ENCODE results near the gene RAD51B.

DNA sequence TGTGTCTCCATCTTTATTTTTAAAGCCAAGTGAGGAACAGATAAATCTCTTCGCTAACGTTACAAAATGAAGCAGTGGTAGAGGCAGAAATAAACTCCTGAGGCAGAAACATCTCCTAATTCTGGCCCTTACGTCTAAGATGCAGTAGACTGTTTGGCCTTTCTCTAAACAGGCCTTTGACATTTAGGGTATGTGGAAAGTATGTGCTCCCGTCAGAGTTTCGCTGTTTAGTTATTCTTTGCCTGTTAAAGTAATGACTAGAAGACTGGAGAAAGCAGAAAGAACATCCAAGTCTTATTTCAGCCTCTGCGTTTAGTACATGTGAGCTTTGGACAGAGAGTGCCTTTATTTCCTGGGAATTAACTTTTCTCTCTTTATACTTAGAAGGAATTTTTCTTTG lies 216.6 kb downstream of the RAD51B start:
- TF ChIP-seq, protein P1, sequence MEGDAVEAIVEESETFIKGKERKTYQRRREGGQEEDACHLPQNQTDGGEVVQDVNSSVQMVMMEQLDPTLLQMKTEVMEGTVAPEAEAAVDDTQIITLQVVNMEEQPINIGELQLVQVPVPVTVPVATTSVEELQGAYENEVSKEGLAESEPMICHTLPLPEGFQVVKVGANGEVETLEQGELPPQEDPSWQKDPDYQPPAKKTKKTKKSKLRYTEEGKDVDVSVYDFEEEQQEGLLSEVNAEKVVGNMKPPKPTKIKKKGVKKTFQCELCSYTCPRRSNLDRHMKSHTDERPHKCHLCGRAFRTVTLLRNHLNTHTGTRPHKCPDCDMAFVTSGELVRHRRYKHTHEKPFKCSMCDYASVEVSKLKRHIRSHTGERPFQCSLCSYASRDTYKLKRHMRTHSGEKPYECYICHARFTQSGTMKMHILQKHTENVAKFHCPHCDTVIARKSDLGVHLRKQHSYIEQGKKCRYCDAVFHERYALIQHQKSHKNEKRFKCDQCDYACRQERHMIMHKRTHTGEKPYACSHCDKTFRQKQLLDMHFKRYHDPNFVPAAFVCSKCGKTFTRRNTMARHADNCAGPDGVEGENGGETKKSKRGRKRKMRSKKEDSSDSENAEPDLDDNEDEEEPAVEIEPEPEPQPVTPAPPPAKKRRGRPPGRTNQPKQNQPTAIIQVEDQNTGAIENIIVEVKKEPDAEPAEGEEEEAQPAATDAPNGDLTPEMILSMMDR (IDR thresholded peaks at IDR 0.05; ENCODE audit: poor library complexity): no peak
- TF ChIP-seq EZH2 (IDR thresholded peaks at IDR 0.05; ENCODE audit: borderline replicate concordance) (no peak), EZH2phosphoT487 (IDR thresholded peaks at IDR 0.05; ENCODE audit: low read depth, severe bottlenecking, unreplicated experiment) (no peak)

All from hepatocyte (in vitro differentiated cells).